ENCODE measurements around the gene CALM1. TPM values are rescaled to one million over a fixed set of nuclear protein-coding genes. Genes with fewer than 3 reads are reported as not detected.

CALM1 gene
- total and polyA plus RNA-seq, 2 experiments from 2014 or later, result 405 to 862 TPM

DNA sequence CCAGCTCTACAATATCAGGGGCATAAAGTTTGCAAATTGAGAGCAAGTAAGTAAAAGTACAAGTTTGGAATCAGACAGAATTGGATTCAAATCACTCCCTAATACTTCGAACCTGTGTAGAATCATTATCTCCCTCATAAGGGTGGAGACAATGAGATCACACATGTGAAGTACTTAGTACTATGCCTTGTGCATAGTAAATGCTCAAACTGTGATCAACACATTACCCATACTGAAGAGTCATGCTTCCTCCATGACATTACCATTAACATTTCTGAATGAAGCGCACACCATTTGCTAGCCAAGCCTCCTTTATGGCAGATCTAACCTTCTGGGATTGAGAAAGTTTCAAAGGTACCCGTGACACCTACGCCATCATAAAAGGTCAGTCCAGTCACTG is 38.5 kb upstream of the CALM1 start:
- 90% methylated on average over 4 of the region's 4 CpGs for WGBS (ENCODE audit: low lambda C conversion rate, missing lambda C conversion rate)
- H3K4me2 ChIP-seq, result no peak overlapping the region

GRCh38 chr14:90361865-90362557 is 34.8 kb upstream of the CALM1 start:
- Histone ChIP-seq H3K4me3 (no peak overlapping the region), H4K20me1 (ENCODE audit: insufficient read depth, poor library complexity, severe bottlenecking) (no peaks in the 10 kb centered on the region)
- 87% methylated on average over 7 of the region's 7 CpGs for WGBS (ENCODE audit: low lambda C conversion rate, missing lambda C conversion rate)

More for the DNA sequence above, 38.5 kb upstream of the CALM1 start:
- Histone ChIP-seq H3K9me2 (replicated peaks; ENCODE audit: insufficient read depth) (no peaks in the 10 kb centered on the region), H3K79me2 (no peaks in the 10 kb centered on the region), H3K27me3 (no peaks in the 10 kb centered on the region), H2AFZ (no peak overlapping the region), H3K4me3 (no peak overlapping the region), H3K9me3 (ENCODE audit: low read depth) (no peaks in the 10 kb centered on the region), H3K27ac (no peak overlapping the region), H3K36me3 (replicated peaks; ENCODE audit: insufficient read depth, low read depth) (no peaks in the 10 kb centered on the region), H4K20me1 (ENCODE audit: insufficient read depth, poor library complexity, severe bottlenecking) (no peaks in the 10 kb centered on the region), H3K4me1 (ENCODE audit: insufficient read depth) (peaks cover 10% of the 10 kb centered on the region)
- TF ChIP-seq CTCF (IDR thresholded peaks at IDR 0.05; ENCODE audit: poor library complexity) (no peak), EZH2phosphoT487 (IDR thresholded peaks at IDR 0.05; ENCODE audit: low read depth, severe bottlenecking, unreplicated experiment) (no peak), EZH2 (IDR thresholded peaks at IDR 0.05; ENCODE audit: borderline replicate concordance) (no peak)
- no peak for DNase-seq (ENCODE audit: low spot score)

GRCh38 chr14:90362558-90362896 is 34.3 kb upstream of the CALM1 start:
- Histone ChIP-seq H2AFZ (no peak overlapping the region), H3K4me3 (no peak overlapping the region), H3K9me3 (ENCODE audit: low read depth) (no peaks in the 10 kb centered on the region), H3K27me3 (no peaks in the 10 kb centered on the region), H4K20me1 (ENCODE audit: insufficient read depth, poor library complexity, severe bottlenecking) (no peaks in the 10 kb centered on the region), H3K79me2 (no peaks in the 10 kb centered on the region), H3K4me2 (no peak overlapping the region), H3K9me2 (replicated peaks; ENCODE audit: insufficient read depth) (no peaks in the 10 kb centered on the region), H3K36me3 (replicated peaks; ENCODE audit: insufficient read depth, low read depth) (no peaks in the 10 kb centered on the region), H3K27ac (no peak overlapping the region), H3K4me1 (ENCODE audit: insufficient read depth) (peaks cover 6% of the 10 kb centered on the region)
- WGBS (ENCODE audit: low lambda C conversion rate, missing lambda C conversion rate), result 81% methylated on average over 4 of the region's 4 CpGs
- TF ChIP-seq CTCF (IDR thresholded peaks at IDR 0.05; ENCODE audit: poor library complexity) (no peak), EZH2 (IDR thresholded peaks at IDR 0.05; ENCODE audit: borderline replicate concordance) (no peak), EZH2phosphoT487 (IDR thresholded peaks at IDR 0.05; ENCODE audit: low read depth, severe bottlenecking, unreplicated experiment) (no peak)
- DNase-seq (ENCODE audit: low spot score), result no peak

More at GRCh38 chr14:90361865-90362557, 34.8 kb upstream of the CALM1 start:
- DNase-seq (ENCODE audit: low spot score), result no peak
- H3K79me2 ChIP-seq, result no peaks in the 10 kb centered on the region
- H3K4me1 ChIP-seq (ENCODE audit: insufficient read depth), result peaks cover 11% of the 10 kb centered on the region
- H3K27me3 ChIP-seq, result no peaks in the 10 kb centered on the region
- no peak overlapping the region for H3K27ac ChIP-seq
- no peak overlapping the region for H3K4me2 ChIP-seq
- H3K9me2 ChIP-seq (replicated peaks; ENCODE audit: insufficient read depth), result no peaks in the 10 kb centered on the region
- no peak overlapping the region for H2AFZ ChIP-seq
- H3K36me3 ChIP-seq (replicated peaks; ENCODE audit: insufficient read depth, low read depth), result no peaks in the 10 kb centered on the region
- no peaks in the 10 kb centered on the region for H3K9me3 ChIP-seq (ENCODE audit: low read depth)
- no peak for TF ChIP-seq EZH2 (IDR thresholded peaks at IDR 0.05; ENCODE audit: borderline replicate concordance)
- TF ChIP-seq EZH2phosphoT487 (IDR thresholded peaks at IDR 0.05; ENCODE audit: low read depth, severe bottlenecking, unreplicated experiment), result no peak
- TF ChIP-seq CTCF (IDR thresholded peaks at IDR 0.05; ENCODE audit: poor library complexity), result no peak

All from hepatocyte (in vitro differentiated cells).